Astrocyte of the hippocampus (primary cell): ENCODE data around the gene BSN.
A peak's percentile ranks its signal among the peaks of the same experiment; 100 is the strongest.

ENCODE experiments used
- DNase-seq: peaks from one replicate; pipeline ENCODE4 v3.0.0; 2011; ENCODE audit warnings: low read depth, low spot score

The BSN gene

GRCh38 chr3:49654176-49654825, 100.0 kb downstream of the BSN start:
- no peak for DNase-seq

DNA sequence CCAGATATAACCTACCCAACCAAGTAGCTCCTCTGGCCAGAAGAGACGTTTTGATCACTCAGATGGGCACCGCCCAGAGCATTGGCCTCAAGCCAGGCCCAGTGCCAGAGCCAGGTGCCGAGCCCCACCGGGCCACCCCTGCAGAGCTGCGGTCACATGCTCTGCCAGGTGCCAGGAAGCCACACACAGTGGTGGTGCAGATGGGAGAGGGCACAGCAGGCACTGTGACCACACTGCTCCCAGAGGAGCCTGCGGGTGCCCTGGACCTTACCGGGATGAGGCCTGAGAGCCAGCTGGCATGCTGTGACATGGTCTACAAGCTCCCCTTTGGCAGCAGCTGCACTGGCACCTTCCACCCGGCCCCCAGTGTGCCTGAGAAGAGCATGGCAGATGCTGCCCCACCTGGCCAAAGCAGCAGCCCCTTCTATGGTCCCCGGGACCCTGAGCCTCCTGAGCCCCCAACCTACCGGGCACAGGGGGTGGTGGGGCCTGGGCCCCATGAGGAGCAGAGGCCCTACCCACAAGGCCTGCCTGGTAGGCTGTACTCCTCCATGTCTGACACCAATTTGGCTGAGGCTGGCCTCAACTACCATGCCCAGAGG, 100.8 kb downstream of the BSN start:
- DNase-seq, result no peak

GRCh38 chr3:49655731-49656285, 101.5 kb downstream of the BSN start:
- DNase-seq, result no peak

DNA sequence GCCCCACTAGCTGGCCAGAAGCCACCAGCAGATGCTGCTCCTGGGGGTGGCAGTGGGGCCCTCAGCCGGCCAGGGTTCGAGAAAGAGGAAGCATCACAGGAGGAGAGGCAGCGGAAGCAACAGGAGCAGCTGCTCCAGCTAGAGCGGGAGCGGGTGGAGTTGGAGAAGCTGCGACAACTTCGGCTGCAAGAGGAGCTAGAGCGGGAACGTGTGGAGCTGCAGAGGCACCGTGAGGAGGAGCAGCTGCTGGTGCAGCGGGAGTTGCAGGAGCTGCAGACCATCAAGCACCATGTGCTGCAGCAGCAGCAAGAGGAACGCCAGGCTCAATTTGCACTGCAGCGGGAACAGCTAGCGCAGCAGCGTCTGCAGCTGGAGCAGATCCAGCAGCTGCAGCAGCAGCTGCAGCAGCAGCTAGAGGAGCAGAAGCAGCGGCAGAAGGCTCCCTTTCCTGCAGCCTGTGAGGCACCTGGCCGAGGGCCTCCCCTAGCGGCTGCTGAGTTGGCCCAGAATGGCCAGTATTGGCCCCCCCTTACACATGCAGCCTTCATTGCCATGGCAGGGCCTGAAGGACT, 102.3 kb downstream of the BSN start:
- no peak for DNase-seq

DNA sequence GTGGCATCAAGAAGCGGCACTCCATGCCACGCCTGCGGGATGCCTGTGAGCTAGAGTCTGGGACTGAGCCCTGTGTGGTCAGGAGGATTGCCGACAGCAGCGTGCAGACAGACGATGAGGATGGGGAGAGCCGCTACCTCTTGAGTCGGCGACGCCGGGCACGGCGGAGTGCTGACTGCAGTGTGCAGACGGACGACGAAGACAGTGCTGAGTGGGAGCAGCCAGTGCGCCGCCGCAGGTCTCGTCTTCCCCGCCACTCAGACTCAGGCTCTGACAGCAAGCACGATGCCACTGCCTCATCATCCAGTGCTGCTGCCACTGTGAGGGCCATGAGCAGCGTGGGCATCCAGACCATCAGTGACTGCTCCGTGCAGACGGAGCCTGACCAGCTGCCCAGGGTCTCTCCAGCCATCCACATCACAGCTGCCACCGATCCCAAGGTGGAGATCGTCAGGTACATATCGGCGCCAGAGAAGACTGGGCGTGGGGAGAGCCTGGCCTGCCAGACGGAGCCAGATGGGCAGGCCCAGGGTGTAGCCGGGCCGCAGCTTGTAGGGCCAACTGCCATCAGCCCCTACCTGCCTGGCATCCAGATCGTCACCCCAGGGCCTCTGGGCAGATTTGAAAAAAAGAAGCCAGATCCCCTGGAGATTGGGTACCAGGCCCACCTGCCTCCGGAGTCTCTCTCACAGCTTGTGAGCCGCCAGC, 103.1 kb downstream of the BSN start:
- no peak for DNase-seq

DNA sequence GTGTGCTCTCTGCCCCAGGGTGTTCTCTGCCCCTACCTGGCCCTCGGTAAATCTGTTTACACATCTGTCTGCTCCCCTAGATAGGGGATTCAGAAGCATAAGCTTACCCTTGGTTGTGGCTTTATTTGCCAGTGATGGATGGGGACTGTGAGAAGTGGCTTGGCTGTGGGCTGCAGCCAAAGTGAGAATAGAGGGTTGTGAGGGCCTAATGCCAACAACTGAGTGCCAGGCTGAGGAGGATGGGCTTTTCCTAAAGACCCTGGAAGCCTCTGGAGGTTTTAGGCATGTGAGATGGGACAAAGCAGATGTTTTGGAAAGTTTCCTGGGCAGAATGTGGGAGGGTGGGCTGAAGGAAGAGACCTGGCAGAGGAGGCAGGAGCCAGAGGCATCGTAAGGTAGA, 104.4 kb downstream of the BSN start:
- no peak for DNase-seq

- DNase-seq, result no peak
Measured at GRCh38 chr3:49659756-49660155, 105.5 kb downstream of the BSN start.

GRCh38 chr3:49661281-49661680, 107.0 kb downstream of the BSN start:
- DNase-seq, result peak; percentile 33

DNA sequence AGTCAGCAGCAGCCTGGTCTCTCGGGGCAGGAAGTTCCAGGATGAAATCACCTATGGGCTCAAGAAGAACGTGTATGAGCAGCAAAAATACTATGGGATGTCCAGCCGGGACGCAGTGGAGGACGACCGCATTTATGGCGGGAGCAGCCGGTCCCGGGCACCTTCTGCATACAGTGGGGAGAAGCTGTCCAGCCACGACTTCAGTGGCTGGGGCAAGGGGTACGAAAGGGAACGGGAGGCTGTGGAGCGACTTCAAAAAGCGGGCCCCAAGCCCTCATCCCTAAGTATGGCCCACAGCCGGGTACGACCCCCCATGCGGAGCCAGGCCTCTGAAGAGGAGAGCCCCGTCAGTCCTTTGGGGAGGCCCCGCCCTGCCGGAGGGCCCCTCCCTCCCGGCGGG, 107.7 kb downstream of the BSN start:
- no peak for DNase-seq

DNA sequence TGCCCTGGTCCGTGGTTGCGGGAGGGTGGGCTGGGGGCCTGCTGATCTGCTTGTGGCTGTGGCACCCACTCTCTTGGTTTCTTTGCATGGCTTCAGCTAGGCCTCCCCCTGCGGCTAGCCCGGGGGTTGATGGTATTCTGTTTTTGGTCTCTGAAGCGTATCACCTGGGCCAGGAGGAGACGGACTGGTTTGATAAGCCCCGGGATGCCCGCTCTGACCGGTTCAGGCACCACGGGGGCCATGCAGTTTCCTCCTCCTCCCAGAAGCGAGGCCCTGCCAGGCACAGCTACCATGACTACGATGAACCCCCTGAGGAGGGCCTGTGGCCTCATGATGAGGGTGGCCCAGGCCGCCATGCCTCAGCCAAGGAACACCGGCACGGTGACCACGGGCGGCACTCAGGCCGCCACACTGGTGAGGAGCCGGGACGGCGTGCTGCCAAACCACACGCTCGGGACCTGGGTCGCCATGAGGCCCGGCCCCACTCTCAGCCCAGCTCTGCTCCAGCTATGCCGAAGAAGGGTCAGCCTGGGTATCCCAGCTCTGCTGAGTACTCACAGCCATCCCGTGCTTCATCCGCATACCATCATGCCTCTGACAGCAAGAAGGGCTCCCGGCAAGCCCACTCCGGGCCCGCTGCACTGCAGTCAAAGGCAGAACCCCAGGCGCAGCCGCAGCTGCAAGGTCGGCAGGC, 108.6 kb downstream of the BSN start:
- no peak for DNase-seq

DNA sequence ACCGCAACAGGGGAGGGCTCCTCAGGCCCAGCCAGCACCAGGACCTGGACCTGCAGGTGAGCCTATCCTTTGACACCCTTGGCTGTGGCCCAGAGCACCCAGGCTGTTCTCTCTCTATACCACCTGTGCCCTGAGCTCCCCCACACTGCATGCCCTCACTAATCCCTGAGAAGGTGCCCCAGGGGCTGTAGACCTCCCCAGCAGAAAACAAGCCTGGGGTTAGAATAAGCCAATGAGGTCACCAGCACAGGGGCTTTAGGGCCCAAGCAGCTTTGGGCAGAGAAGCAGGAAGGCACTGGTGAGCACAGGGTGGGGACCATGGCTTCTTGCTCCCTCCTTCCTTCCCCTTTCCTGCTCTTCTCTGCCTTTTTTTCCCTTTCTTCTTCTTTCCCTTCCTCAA, 109.6 kb downstream of the BSN start:
- DNase-seq, result no peak

DNA sequence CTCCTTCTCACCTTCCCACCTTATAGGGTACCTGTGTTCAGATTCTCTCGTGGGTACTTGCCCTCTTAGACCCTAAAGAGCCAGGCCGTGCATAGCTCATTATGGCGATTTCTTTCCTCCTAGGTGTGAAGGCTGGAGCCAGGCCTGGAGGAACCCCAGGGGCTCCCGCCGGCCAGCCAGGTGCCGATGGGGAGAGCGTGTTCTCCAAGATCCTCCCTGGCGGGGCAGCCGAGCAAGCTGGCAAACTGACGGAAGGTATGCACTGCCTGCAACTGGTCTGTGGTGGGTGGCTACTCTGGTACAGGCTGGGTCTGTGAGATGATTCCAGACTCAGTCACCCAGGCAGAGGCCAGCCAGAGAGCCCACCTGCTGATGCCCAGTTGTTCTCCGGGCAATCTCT, 110.0 kb downstream of the BSN start:
- no peak for DNase-seq

DNA sequence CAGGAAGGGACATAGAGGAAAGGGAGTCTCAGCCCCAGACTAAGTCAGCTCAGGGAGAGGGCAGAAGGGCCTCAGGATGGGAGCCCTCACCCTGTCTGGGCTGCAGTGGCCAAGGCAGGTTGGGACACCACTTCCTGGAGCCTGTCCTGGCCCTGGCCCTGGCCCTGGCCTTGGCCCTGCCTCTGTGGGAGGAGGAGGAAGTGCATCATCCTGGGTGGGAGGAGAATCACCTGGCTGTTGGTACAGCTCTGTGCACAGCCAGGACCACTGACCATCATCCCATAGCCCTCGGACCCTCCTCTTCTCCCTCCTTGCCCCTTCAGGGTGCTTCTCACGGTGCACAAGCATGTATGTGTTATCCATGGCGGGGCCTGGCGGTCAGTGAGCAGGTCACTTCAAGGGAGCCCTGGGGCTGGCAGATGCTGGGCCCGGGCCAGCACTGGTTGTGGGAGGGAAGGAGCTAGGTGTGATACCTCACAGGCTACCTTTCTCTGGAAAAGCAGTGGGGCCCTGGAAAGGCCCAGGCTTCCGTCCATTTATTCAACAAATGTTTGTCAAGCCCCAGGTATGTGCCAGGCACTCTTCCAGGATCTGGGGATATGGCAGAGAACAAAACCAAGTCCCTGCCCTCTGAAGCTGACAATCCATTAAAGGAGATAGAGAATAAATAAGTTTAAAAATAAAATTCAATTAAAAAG, 111.7 kb downstream of the BSN start:
- DNase-seq, result peak; percentile 20

GRCh38 chr3:49666592-49666991, 112.3 kb downstream of the BSN start:
- no peak for DNase-seq

DNA sequence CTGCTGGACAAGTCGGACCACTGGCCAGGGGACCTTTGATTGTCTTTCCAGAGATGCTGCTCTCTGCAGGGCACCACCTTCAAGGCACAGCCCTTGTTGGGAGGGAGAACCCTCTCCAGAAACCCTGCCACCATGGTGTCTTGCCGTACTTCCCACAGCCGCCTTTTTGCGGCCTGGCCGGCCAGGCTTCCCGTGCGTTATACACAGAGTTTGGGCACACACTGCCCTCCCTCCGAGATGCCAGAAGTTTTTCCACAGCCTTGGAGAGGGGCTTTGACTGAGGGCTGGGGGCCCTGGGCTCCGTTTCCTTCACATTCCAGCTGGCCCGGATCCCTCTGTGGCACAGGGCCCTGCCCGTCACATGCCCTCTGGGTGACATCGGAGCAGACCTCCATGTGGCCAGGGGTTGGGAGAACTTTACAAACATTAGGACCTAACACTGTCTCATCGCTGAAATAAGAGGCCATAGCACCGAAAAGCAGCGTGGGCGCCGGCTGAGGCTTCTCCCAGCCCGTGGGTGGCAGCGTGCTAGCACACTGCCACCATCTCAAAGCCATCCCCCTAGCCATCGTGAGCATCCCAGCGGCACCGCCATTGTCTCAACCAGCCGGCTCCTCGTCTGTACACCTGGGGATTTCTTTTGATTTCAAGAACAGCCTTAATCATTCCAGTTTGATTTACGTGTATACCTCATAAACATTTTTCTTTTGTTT, 113.6 kb downstream of the BSN start:
- no peak for DNase-seq

- peak; percentile 25 for DNase-seq
Measured at GRCh38 chr3:49668414-49668797, 114.1 kb downstream of the BSN start.

DNA sequence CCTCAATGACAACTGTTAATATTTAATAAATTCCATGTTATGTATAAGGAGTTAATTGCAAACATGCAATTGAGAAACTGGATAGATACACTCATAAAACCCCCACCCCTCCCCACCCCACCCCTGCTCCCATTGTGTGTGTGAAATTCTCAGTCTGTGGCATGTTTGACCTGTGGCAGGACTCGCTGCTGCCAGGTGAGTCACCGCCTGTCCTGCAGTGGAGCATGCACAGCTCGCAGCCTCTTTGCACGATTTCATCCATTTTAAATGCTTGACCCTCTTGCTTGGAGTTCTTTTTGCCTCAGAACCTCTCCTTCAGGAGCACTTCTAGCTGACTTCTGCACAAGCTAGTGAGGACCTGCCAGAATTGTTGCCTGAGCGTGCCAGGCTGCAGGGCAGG, 114.6 kb downstream of the BSN start:
- DNase-seq, result peak; percentile 71

DNA sequence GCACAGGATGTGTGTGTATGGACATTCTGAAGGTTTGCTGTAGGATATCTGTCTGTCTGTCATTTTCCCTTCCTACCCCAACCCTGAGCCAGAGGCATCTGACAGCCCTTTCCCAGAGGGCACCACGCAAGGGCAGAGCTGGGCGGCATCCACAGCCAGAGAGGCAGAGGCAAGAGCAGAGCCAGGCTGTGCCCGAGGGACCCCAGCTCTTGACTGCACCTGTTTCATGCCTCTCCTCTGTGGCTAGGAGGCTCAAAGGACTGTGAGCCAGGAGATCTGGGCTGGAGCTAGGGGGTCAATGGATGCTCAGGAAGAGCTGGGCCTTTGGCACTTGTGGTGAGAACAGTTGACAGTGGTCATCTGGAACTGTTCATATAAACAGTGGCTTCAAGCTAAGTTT, 115.1 kb downstream of the BSN start:
- DNase-seq, result no peak

DNA sequence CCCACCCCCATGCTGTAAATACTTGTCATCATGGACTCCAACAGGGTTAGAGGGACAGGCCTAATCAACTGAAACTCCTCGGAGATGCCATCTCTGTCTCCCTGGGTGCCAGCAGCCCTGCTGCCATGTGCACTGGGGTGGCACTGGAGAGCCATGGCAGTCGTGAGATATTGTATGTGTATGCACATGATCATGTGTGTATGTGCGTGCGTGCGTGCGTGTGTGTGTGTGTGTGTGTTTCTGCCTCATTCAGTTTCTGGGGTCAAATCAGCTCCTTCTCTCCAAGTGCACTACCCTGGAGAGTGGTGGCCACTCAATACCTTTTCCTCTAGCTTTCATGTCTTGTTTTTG, 116.6 kb downstream of the BSN start:
- no peak for DNase-seq
